HCT116 (cell line): Measurements from ENCODE around the gene ANO6. TPM values are rescaled to one million over a fixed set of nuclear protein-coding genes. Genes with fewer than 3 reads are reported as not detected.

Experiments
- ATAC-seq: fragments of 200-7000 bp; cut with Tn5 transposase; 2 replicates; pipeline ENCODE4 v1.9.1; 2020; ENCODE audit warnings: mild to moderate bottlenecking, moderate library complexity
- BruUV-seq: library from RNA; stranded (reverse); fragments of 400-500 nt; replicated peaks from 2 replicates; lab custom pipeline; 2021; lab: Mats Ljungman, UMichigan
- CTCF ChIA-PET: fragments of 300-600 bp; sonication (Branson Sonifier 250); formaldehyde crosslinking; loops from one replicate; lab custom pipeline; 2021; ENCODE audit warnings: antibody characterized with exemption; lab: Charles Lee
- POLR2A ChIA-PET: fragments of 300-600, 350-600 bp; sonication (Branson Sonifier 250); formaldehyde crosslinking; loops from one replicate; lab custom pipeline; 2021; ENCODE audit warnings: antibody characterized with exemption; lab: Charles Lee
- RAD21 ChIA-PET, 2 experiments: fragments of 300-600 bp; sonication (Branson Sonifier 250); formaldehyde crosslinking; loops; one replicate each; lab custom pipeline; 2023; ENCODE audit warnings: low total read pairs in 2 of 2; ENCODE audit not compliant: uncharacterized antibody in 2 of 2, unreplicated experiment in 2 of 2, low non-redundant PET in 1 of 2; lab: Charles Lee
- DNase-seq: peaks from one replicate; pipeline ENCODE4 v3.0.0-alpha.2; 2010; ENCODE audit warnings: low read depth, low spot score
- H2AFZ ChIP-seq: fragments of 200-600 bp; shearing (Covaris generic), sonication (generic); 2 replicates; pipeline ENCODE4 v1.6.1; 2017; ENCODE audit warnings: low read depth, mixed run types, mixed read lengths, antibody characterized with exemption, low read length; ENCODE audit not compliant: poor library complexity, severe bottlenecking
- H3K27ac ChIP-seq: 2 replicates; pipeline ENCODE4 v1.5.1; 2012; ENCODE audit warnings: low read depth, low read length
- H3K27me3 ChIP-seq: fragments of 200-600 bp; sonication (generic); 2 replicates; pipeline ENCODE4 v1.6.1; 2016; ENCODE audit warnings: mixed run types, low read length, mixed read lengths; ENCODE audit not compliant: insufficient read depth
- H3K36me3 ChIP-seq, 2 experiments: fragments of 200-500 bp in 1 of 2; fragments of 200-600 bp in 1 of 2; sonication (Bioruptor generic) in 1 of 2; sonication (generic) in 1 of 2; 2 replicates each; pipeline versions ENCODE4 v1.5.1 to v1.6.1; 2014 to 2016; ENCODE audit warnings: low read length in 2 of 2, inconsistent platforms in 1 of 2, mixed read lengths in 1 of 2, mixed run types in 1 of 2; ENCODE audit not compliant: insufficient read depth in 2 of 2, control insufficient read depth in 1 of 2
- H3K4me1 ChIP-seq, 2 experiments: fragments of 200-600 bp in 1 of 2; sonication (generic) in 1 of 2; 2 replicates each; pipeline versions ENCODE4 v1.5.1 to v1.6.1; 2012 to 2017; ENCODE audit warnings: low read length in 2 of 2, inconsistent platforms in 1 of 2, mild to moderate bottlenecking in 1 of 2, mixed read lengths in 1 of 2, mixed run types in 1 of 2, moderate library complexity in 1 of 2; ENCODE audit not compliant: insufficient read depth in 2 of 2, control insufficient read depth in 1 of 2
- H3K4me2 ChIP-seq: fragments of 200-600 bp; sonication (generic); 2 replicates; pipeline ENCODE4 v1.6.1; 2017; ENCODE audit warnings: mixed run types, low read length, mixed read lengths
- H3K4me3 ChIP-seq, 2 experiments: fragments of 200-600 bp in 1 of 2; sonication (generic) in 1 of 2; replicated peaks in 1 of 2; 2 replicates each; pipeline ENCODE4 v1.5.1; 2011 to 2016; ENCODE audit warnings: low read length in 2 of 2, control low read depth in 1 of 2, low read depth in 1 of 2, mild to moderate bottlenecking in 1 of 2, mixed read lengths in 1 of 2, mixed run types in 1 of 2
- H3K79me2 ChIP-seq: fragments of 200-600 bp; sonication (generic); 2 replicates; pipeline ENCODE4 v1.6.1; 2017; ENCODE audit warnings: mild to moderate bottlenecking, mixed run types, low read length, moderate library complexity, mixed read lengths; ENCODE audit not compliant: insufficient read depth
- H3K9ac ChIP-seq: fragments of 200-600 bp; sonication (generic); 2 replicates; pipeline ENCODE4 v1.6.1; 2016; ENCODE audit warnings: low read length, mixed read lengths
- H3K9me2 ChIP-seq: fragments of 200-600 bp; sonication (generic), shearing (Covaris generic); 2 replicates; pipeline ENCODE4 v1.6.1; 2017; ENCODE audit warnings: mixed run types, mild to moderate bottlenecking, moderate library complexity; ENCODE audit not compliant: insufficient read depth
- H3K9me3 ChIP-seq, 2 experiments: fragments of 200-500 bp in 1 of 2; fragments of 200-600 bp in 1 of 2; sonication (Bioruptor generic) in 1 of 2; sonication (generic) in 1 of 2; 2 replicates each; pipeline ENCODE4 v1.6.1; 2014 to 2017; ENCODE audit warnings: low read length in 2 of 2, mixed read lengths in 2 of 2, inconsistent platforms in 1 of 2, low read depth in 1 of 2, mild to moderate bottlenecking in 1 of 2, mixed run types in 1 of 2, moderate library complexity in 1 of 2; ENCODE audit not compliant: control insufficient read depth in 1 of 2, insufficient read depth in 1 of 2
- H4K20me1 ChIP-seq: fragments of 200-600 bp; sonication (generic), shearing (Covaris generic); 2 replicates; pipeline ENCODE4 v1.6.1; 2017; ENCODE audit warnings: mixed run types, mild to moderate bottlenecking, moderate library complexity; ENCODE audit not compliant: insufficient read depth
- CTCF ChIP-seq, 3 experiments: fragments of 200-600 bp in 1 of 3; sonication (generic) in 1 of 3; IDR thresholded peaks in 2 of 3; conservative IDR thresholded peaks in 1 of 3; 2 replicates each; pipeline ENCODE4 v1.5.1; 2012 to 2017; ENCODE audit warnings: low read depth in 2 of 3, low read length in 2 of 3, antibody characterized with exemption in 1 of 3, borderline replicate concordance in 1 of 3, control low read depth in 1 of 3, mild to moderate bottlenecking in 1 of 3, mixed read lengths in 1 of 3, mixed run types in 1 of 3, moderate library complexity in 1 of 3; ENCODE audit not compliant: insufficient read depth in 1 of 3
- ELF1 ChIP-seq: IDR thresholded peaks from 2 replicates; pipeline ENCODE4 v1.6.1; 2012; ENCODE audit warnings: low read depth, borderline replicate concordance
- EZH2phosphoT487 ChIP-seq: fragments of 200-600 bp; IDR thresholded peaks from 2 replicates; pipeline ENCODE4 v1.6.1; 2018; ENCODE audit warnings: antibody characterized with exemption, borderline replicate concordance
- FOSL1 ChIP-seq: IDR thresholded peaks from 2 replicates; pipeline ENCODE4 v1.6.1; 2012; ENCODE audit warnings: low read depth
- SP1 ChIP-seq: IDR thresholded peaks from 2 replicates; pipeline ENCODE4 v1.6.1; 2012; ENCODE audit warnings: low read depth
- YY1 ChIP-seq: IDR thresholded peaks from 2 replicates; pipeline ENCODE4 v1.6.1; 2011; ENCODE audit warnings: low read length, low read depth, moderate library complexity, mild to moderate bottlenecking; ENCODE audit not compliant: insufficient replicate concordance; ENCODE audit errors: extremely low read depth
- intact Hi-C: fragments of 100-400 bp; cut with micrococcal nuclease; formaldehyde crosslinking; loops from 2 replicates; pipeline ENCODE4 v1.10.0; 2022
- total RNA-seq: library from RNA; stranded (reverse); gene quantifications from one replicate; pipeline ENCODE4 v1.2.1, GENCODE V29; 2021; ENCODE audit not compliant: unreplicated experiment

The ANO6 gene
- total RNA-seq, 1 experiment from 2014 or later = 36.7 TPM

DNA sequence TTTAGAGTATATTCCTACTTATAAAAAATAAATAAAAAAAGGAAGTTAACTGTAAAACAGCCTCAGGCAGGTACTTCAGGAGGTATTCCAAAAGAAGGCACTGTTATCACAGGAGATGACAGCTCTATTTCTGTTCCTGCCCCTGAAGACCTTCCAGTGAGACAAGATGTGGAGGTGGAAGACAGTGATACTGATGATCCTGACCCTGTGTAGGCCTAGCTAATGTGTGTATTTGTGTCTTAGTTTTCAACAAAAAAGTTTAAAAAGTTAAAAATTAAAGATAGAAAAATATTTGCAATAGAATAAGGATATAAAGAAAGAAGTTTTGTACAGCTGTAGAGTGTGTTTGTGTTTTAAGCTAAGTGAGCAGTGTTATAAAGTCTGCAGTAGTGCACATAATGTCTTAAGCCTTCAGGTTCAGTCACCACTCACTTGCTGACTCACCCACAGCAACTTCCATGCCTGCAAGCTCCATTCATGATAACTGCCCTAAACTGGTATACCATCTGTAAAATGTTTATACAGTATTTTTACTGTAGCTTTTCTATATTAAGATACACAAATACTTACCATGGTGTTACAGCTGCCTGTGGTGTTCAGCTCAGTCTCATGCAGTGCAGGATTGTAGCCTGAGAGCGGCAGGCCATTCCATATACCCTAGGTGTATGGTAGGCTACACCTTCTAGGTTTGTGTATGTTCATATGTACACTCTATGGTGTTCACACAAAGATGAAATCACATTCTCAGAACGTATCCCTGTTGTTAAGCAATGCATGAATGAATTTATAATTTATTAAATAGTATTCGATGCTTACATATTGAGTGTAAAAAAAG is 121.1 kb downstream of the ANO6 start:
- CTCF ChIA-PET = no interaction called here
- RAD21 ChIA-PET = no interaction called here
- POLR2A ChIA-PET = interaction anchor here (0.7 to 1.5 kb wide), 2 partner anchors 14 to 28 kb away, joined by 3 to 4 read pairs; no protein-coding TSS in a partner anchor
- Histone ChIP-seq H3K4me1 (peaks cover 0 to under 1% of the 10 kb centered on the region in 2 experiments; a peak in 1 of 4 replicates), H3K27me3 (no peaks in the 10 kb centered on the region), H3K4me3 (no peak overlapping the region), H4K20me1 (0 out of 2 replicates have a peak, but pooled peaks cover 3% of the 10 kb centered on the region), H3K9me3 (no peaks in the 10 kb centered on the region), H3K4me2 (no peak overlapping the region), H3K36me3 (no peaks in the 10 kb centered on the region), H2AFZ (no peak overlapping the region), H3K9ac (no peak overlapping the region), H3K9me2 (no peaks in the 10 kb centered on the region), H3K27ac (no peak overlapping the region), H3K79me2 (no peaks in the 10 kb centered on the region)
- no peak for DNase-seq
- intact Hi-C loops = no loop called here
- BruUV-seq = no TSS peak
- TF ChIP-seq FOSL1 (no peak), SP1 (no peak), ELF1 (no peak), EZH2phosphoT487 (no peak), CTCF (IDR thresholded peaks at IDR 0.05 in 2 of 3, conservative IDR thresholded peaks at IDR 0.05 in 1 of 3; ENCODE audit: borderline replicate concordance in 1 of 3, insufficient read depth in 1 of 3, low read depth in 2 of 3, low read length in 2 of 3) (no peak), YY1 (no peak)
- TF ChIP-seq, all 23 proteins: peak for 0
- no peak for ATAC-seq
